Measurements from ENCODE around the gene ARHGEF33. TPM values are rescaled to one million over a fixed set of nuclear protein-coding genes. Genes with fewer than 3 reads are reported as not detected.
A peak's percentile ranks its signal among the peaks of the same experiment; 100 is the strongest.

Gene ARHGEF33
- total and polyA plus RNA-seq, 2 experiments from 2014 or later, result 0.10 to 1.8 TPM

DNA sequence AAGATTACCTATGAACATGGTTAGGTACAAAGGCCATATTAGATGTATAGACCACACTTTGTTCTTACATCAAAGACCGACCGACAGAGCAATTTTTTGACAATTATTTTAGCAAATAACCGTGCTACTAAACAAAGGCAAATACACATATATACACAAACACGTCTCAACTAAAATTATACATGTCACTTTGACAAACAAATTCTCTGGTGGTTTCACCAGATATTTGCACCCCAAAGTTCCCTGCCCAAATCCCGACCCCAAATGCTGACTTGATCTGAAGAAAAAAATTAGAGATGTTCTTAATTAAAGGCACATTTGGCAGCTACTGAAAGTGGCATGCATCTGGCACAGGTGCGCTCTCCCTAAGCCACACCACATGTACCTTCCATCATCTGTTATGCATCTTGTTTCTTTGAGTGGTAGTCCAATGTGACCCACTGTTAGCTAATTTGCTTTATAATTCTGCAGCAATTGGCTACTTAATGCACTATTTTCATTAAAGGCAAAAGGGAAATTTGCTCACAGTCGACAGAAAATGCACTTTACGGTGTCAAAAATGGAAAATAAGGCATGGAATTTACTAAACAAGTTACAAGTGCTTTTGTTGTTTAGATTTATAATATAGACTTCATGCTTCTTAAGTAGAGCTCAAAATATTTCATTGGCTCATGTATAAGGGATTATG lies 92.1 kb downstream of the ARHGEF33 start:
- H3K27me3 Mint-ChIP-seq (ENCODE audit: insufficient read depth, low read depth, poor library complexity), result peaks cover 4% of the 10 kb centered on the region
- TF ChIP-seq JUNB (IDR thresholded peaks at IDR 0.05; ENCODE audit: unreplicated experiment) (no peak), EZH2 (IDR thresholded peaks at IDR 0.05; ENCODE audit: low read depth, unreplicated experiment) (no peak)
- TF ChIP-seq, protein P1, sequence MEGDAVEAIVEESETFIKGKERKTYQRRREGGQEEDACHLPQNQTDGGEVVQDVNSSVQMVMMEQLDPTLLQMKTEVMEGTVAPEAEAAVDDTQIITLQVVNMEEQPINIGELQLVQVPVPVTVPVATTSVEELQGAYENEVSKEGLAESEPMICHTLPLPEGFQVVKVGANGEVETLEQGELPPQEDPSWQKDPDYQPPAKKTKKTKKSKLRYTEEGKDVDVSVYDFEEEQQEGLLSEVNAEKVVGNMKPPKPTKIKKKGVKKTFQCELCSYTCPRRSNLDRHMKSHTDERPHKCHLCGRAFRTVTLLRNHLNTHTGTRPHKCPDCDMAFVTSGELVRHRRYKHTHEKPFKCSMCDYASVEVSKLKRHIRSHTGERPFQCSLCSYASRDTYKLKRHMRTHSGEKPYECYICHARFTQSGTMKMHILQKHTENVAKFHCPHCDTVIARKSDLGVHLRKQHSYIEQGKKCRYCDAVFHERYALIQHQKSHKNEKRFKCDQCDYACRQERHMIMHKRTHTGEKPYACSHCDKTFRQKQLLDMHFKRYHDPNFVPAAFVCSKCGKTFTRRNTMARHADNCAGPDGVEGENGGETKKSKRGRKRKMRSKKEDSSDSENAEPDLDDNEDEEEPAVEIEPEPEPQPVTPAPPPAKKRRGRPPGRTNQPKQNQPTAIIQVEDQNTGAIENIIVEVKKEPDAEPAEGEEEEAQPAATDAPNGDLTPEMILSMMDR (conservative IDR thresholded peaks at IDR 0.05; ENCODE audit: low read depth in 2 of 2), result no peak
- no peaks in the 10 kb centered on the region for H4K20me1 ChIP-seq (replicated peaks; ENCODE audit: insufficient read depth)
- H3K4me1 Mint-ChIP-seq, result peaks cover 26% of the 10 kb centered on the region
- H3K9me2 ChIP-seq (ENCODE audit: insufficient read depth), result no peaks in the 10 kb centered on the region
- H3K27ac Mint-ChIP-seq, result no peak overlapping the region
- H3K36me3 Mint-ChIP-seq (ENCODE audit: low read depth), result peaks cover 7% of the 10 kb centered on the region
- no peak for DNase-seq (ENCODE audit: low spot score)
- H3K27me3 ChIP-seq (ENCODE audit: insufficient read depth), result no peaks in the 10 kb centered on the region
- H3K36me3 ChIP-seq (ENCODE audit: insufficient read depth), result 0 out of 2 replicates have a peak, but pooled peaks cover 3% of the 10 kb centered on the region
- H3K4me3 ChIP-seq, result no peak overlapping the region
- peaks cover 11% of the 10 kb centered on the region for H3K4me1 ChIP-seq (ENCODE audit: insufficient read depth)
- no peak overlapping the region for H3K27ac ChIP-seq (ENCODE audit: low read depth)
- no peak overlapping the region for H3K4me3 Mint-ChIP-seq
- H3K79me2 ChIP-seq (replicated peaks; ENCODE audit: insufficient read depth), result no peaks in the 10 kb centered on the region
- H2AFZ ChIP-seq, result no peak overlapping the region
- no peak for ATAC-seq
- H3K9me3 Mint-ChIP-seq, result no peaks in the 10 kb centered on the region
- H3K4me2 ChIP-seq, result no peak overlapping the region
- H3F3A ChIP-seq (replicated peaks; ENCODE audit: low read depth), result no peaks in the 10 kb centered on the region

DNA sequence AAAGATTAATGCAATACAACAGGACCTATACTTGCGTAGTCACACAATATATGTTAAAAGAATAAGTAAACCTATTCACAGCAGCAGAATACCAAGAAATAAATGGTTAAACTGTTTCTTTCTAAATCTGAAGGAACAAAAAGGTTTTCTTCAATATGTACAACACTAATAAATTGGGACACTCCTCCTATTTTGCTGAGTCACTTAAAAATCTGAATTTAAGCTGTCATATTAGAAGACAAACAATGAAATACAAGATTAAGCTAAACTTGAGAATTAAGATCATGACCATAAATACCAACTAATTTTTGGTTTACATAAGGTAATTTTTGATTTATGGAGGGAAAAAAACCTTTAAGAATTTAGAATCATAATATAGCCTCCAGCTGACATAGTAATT lies 92.8 kb downstream of the ARHGEF33 start:
- Mint-ChIP-seq H3K4me3 (no peak overlapping the region), H3K4me1 (peaks cover 26% of the 10 kb centered on the region), H3K36me3 (ENCODE audit: low read depth) (peaks cover 10% of the 10 kb centered on the region), H3K27ac (0 out of 2 replicates have a peak overlapping the region, but pooled peaks have one; percentile 24), H3K27me3 (ENCODE audit: insufficient read depth, low read depth, poor library complexity) (peaks cover 4% of the 10 kb centered on the region), H3K9me3 (no peaks in the 10 kb centered on the region)
- Histone ChIP-seq H3F3A (replicated peaks; ENCODE audit: low read depth) (no peaks in the 10 kb centered on the region), H3K4me1 (ENCODE audit: insufficient read depth) (peaks cover 11% of the 10 kb centered on the region), H3K79me2 (replicated peaks; ENCODE audit: insufficient read depth) (no peaks in the 10 kb centered on the region), H2AFZ (no peak overlapping the region), H3K27ac (ENCODE audit: low read depth) (no peak overlapping the region), H3K4me3 (no peak overlapping the region), H3K27me3 (ENCODE audit: insufficient read depth) (no peaks in the 10 kb centered on the region), H4K20me1 (replicated peaks; ENCODE audit: insufficient read depth) (no peaks in the 10 kb centered on the region), H3K4me2 (no peak overlapping the region), H3K9me2 (ENCODE audit: insufficient read depth) (no peaks in the 10 kb centered on the region), H3K36me3 (ENCODE audit: insufficient read depth) (0 out of 2 replicates have a peak, but pooled peaks cover 3% of the 10 kb centered on the region)
- no peak for TF ChIP-seq ZNF114 (CRISPR knock-in tag; IDR thresholded peaks at IDR 0.05)
- TF ChIP-seq JUNB (IDR thresholded peaks at IDR 0.05; ENCODE audit: unreplicated experiment), result no peak
- no peak for TF ChIP-seq CREB1 (CRISPR knock-in tag; IDR thresholded peaks at IDR 0.05; ENCODE audit: low read depth)
- no peak for TF ChIP-seq EZH2 (IDR thresholded peaks at IDR 0.05; ENCODE audit: low read depth, unreplicated experiment)
- no peak for TF ChIP-seq POLR2AphosphoS5 (IDR thresholded peaks at IDR 0.05; ENCODE audit: low read depth)
- TF ChIP-seq, protein P2, sequence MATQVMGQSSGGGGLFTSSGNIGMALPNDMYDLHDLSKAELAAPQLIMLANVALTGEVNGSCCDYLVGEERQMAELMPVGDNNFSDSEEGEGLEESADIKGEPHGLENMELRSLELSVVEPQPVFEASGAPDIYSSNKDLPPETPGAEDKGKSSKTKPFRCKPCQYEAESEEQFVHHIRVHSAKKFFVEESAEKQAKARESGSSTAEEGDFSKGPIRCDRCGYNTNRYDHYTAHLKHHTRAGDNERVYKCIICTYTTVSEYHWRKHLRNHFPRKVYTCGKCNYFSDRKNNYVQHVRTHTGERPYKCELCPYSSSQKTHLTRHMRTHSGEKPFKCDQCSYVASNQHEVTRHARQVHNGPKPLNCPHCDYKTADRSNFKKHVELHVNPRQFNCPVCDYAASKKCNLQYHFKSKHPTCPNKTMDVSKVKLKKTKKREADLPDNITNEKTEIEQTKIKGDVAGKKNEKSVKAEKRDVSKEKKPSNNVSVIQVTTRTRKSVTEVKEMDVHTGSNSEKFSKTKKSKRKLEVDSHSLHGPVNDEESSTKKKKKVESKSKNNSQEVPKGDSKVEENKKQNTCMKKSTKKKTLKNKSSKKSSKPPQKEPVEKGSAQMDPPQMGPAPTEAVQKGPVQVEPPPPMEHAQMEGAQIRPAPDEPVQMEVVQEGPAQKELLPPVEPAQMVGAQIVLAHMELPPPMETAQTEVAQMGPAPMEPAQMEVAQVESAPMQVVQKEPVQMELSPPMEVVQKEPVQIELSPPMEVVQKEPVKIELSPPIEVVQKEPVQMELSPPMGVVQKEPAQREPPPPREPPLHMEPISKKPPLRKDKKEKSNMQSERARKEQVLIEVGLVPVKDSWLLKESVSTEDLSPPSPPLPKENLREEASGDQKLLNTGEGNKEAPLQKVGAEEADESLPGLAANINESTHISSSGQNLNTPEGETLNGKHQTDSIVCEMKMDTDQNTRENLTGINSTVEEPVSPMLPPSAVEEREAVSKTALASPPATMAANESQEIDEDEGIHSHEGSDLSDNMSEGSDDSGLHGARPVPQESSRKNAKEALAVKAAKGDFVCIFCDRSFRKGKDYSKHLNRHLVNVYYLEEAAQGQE (IDR thresholded peaks at IDR 0.05; ENCODE audit: unreplicated experiment), result no peak
- no peak for ATAC-seq
- DNase-seq (ENCODE audit: low spot score), result no peak

Measured in GM23338 (cell line).